ENCODE data around the gene SLC39A8.
"Not testable (repeated sequence)": the region's sequence is repeated elsewhere in the genome, so short reads cannot be mapped to it uniquely, and the experiment has no call there.

SLC39A8 gene

GRCh38 chr4:102344954-102345794 is at the start of gene SLC39A8:
Gene SLC39A8 (minus strand): TSS chr4:102345482. CDS start chr4:102344662, 820 bp downstream.
- DNase-seq = peak; percentile 91

- DNase-seq = no peak
Observed at GRCh38 chr4:102392033-102392744, 46.9 kb upstream of the SLC39A8 start.

GRCh38 chr4:102390438-102390837 is 45.2 kb upstream of the SLC39A8 start:
- peak in 1 of 2 donors; percentile 23 for DNase-seq

GRCh38 chr4:102388611-102389010 is 43.3 kb upstream of the SLC39A8 start:
- DNase-seq = no peak

- DNase-seq = no peak
Observed at GRCh38 chr4:102387552-102388150, 42.4 kb upstream of the SLC39A8 start.

- DNase-seq = no peak
Observed at GRCh38 chr4:102386966-102387365, 41.7 kb upstream of the SLC39A8 start.

GRCh38 chr4:102380253-102380652 is 35.0 kb upstream of the SLC39A8 start:
- DNase-seq = not testable (repeated sequence)

GRCh38 chr4:102362922-102363432 is 17.7 kb upstream of the SLC39A8 start:
- no peak for DNase-seq

- DNase-seq = no peak
Observed at GRCh38 chr4:102358128-102358527, 12.8 kb upstream of the SLC39A8 start.

- DNase-seq = not testable (repeated sequence)
Observed at GRCh38 chr4:102357637-102358036, 12.4 kb upstream of the SLC39A8 start.

- no peak for DNase-seq
Observed at GRCh38 chr4:102356562-102357202, 11.4 kb upstream of the SLC39A8 start.

- DNase-seq = no peak
Observed at GRCh38 chr4:102355748-102356147, 10.5 kb upstream of the SLC39A8 start.

- no peak for DNase-seq
Observed at GRCh38 chr4:102354671-102355454, 9.6 kb upstream of the SLC39A8 start.

GRCh38 chr4:102352781-102353180 is 7.5 kb upstream of the SLC39A8 start:
- no peak for DNase-seq

- DNase-seq = no peak
Observed at GRCh38 chr4:102350634-102351033, 5.4 kb upstream of the SLC39A8 start.

- no peak for DNase-seq
Observed at GRCh38 chr4:102348701-102349100, 3.4 kb upstream of the SLC39A8 start.

- peak in 1 of 2 donors; percentile 40 for DNase-seq
Observed at GRCh38 chr4:102345795-102346100, 466 bp upstream of the SLC39A8 start.

GRCh38 chr4:102344520-102344953 is 745 bp downstream of the SLC39A8 start:
- DNase-seq = no peak

- peak in 1 of 2 donors; percentile 45 for DNase-seq
Observed at GRCh38 chr4:102343964-102344519, 1.2 kb downstream of the SLC39A8 start.

- DNase-seq = no peak
Observed at GRCh38 chr4:102342404-102343074, 2.7 kb downstream of the SLC39A8 start.

GRCh38 chr4:102341201-102341600 is 4.1 kb downstream of the SLC39A8 start:
- no peak for DNase-seq

Measured in CD4-positive, alpha-beta T cell treated with Interleukin-4 for 1 hour (primary cell).